GM12872 (cell line): Measurements from ENCODE around the gene INTS3.

Experiments
- CTCF ChIP-seq: IDR thresholded peaks from 3 replicates; pipeline ENCODE4 v1.5.1; 2011; ENCODE audit warnings: low read depth, mild to moderate bottlenecking, low read length, moderate library complexity; ENCODE audit not compliant: insufficient read depth

Gene INTS3

GRCh38 chr1:153800516-153800915 is 72.7 kb downstream of the INTS3 start:
- no peak for TF ChIP-seq CTCF

GRCh38 chr1:153801028-153801625 is 73.3 kb downstream of the INTS3 start:
- TF ChIP-seq CTCF = no peak

- TF ChIP-seq CTCF = no peak
These were observed 74.2 kb downstream of the INTS3 start for GRCh38 chr1:153801786-153802697.

- TF ChIP-seq CTCF = no peak
These were observed 75.7 kb downstream of the INTS3 start for GRCh38 chr1:153803470-153804056.

GRCh38 chr1:153804112-153804511 is 76.3 kb downstream of the INTS3 start:
- TF ChIP-seq CTCF = no peak

GRCh38 chr1:153805042-153805745 is 77.3 kb downstream of the INTS3 start:
- TF ChIP-seq CTCF = no peak
